BE2C (cell line): ENCODE results near the gene FKBP3.

Experiments
- DNase-seq: peaks from one replicate; pipeline ENCODE4 v3.0.0-alpha.2; 2020
- H3K27me3 ChIP-seq: fragments of 250-450 bp; sonication (Bioruptor Pico); 2 replicates; pipeline ENCODE4 v1.5.1; 2020; ENCODE audit warnings: mild to moderate bottlenecking
- H3K36me3 ChIP-seq: fragments of 250-450 bp; sonication (Bioruptor Pico); 2 replicates; pipeline ENCODE4 v1.5.1; 2020; ENCODE audit warnings: mild to moderate bottlenecking
- H3K4me1 ChIP-seq: fragments of 250-450 bp; sonication (Bioruptor Pico); 2 replicates; pipeline ENCODE4 v1.5.1; 2020
- H3K4me3 ChIP-seq: 2 replicates; pipeline ENCODE4 v1.5.1; 2011; ENCODE audit warnings: low read depth, low read length
- H3K9me3 ChIP-seq: fragments of 250-450 bp; sonication (Bioruptor Pico); 2 replicates; pipeline ENCODE4 v1.5.1; 2020
- CTCF ChIP-seq: IDR thresholded peaks from 2 replicates; pipeline ENCODE4 v1.5.1; 2012; ENCODE audit warnings: mild to moderate bottlenecking, low read depth, low read length

The FKBP3 gene

GRCh38 chr14:45096218-45096617 is 38.1 kb downstream of the FKBP3 start:
- no peak for TF ChIP-seq CTCF
- Histone ChIP-seq H3K36me3 (peaks cover 53% of the 10 kb centered on the region), H3K4me1 (no peaks in the 10 kb centered on the region), H3K4me3 (no peak overlapping the region), H3K9me3 (no peaks in the 10 kb centered on the region), H3K27me3 (no peaks in the 10 kb centered on the region)
- DNase-seq, result no peak

- TF ChIP-seq CTCF, result no peak
- Histone ChIP-seq H3K9me3 (no peaks in the 10 kb centered on the region), H3K27me3 (no peaks in the 10 kb centered on the region), H3K4me1 (no peaks in the 10 kb centered on the region), H3K36me3 (peaks cover 44% of the 10 kb centered on the region), H3K4me3 (no peak overlapping the region)
- no peak for DNase-seq
Measured at GRCh38 chr14:45095143-45095542, 39.1 kb downstream of the FKBP3 start.

GRCh38 chr14:45094275-45094674 is 40.0 kb downstream of the FKBP3 start:
- no peak overlapping the region for H3K4me3 ChIP-seq
- no peaks in the 10 kb centered on the region for H3K9me3 ChIP-seq
- no peaks in the 10 kb centered on the region for H3K27me3 ChIP-seq
- DNase-seq, result no peak
- H3K36me3 ChIP-seq, result peaks cover 37% of the 10 kb centered on the region
- no peak for TF ChIP-seq CTCF
- H3K4me1 ChIP-seq, result no peaks in the 10 kb centered on the region

GRCh38 chr14:45091710-45092109 is 42.6 kb downstream of the FKBP3 start:
- Histone ChIP-seq H3K36me3 (peaks cover 24% of the 10 kb centered on the region), H3K4me3 (no peak overlapping the region), H3K27me3 (no peaks in the 10 kb centered on the region), H3K4me1 (no peaks in the 10 kb centered on the region), H3K9me3 (no peaks in the 10 kb centered on the region)
- TF ChIP-seq CTCF, result no peak
- no peak for DNase-seq

GRCh38 chr14:45089813-45090212 is 44.5 kb downstream of the FKBP3 start:
- H3K36me3 ChIP-seq, result peaks cover 7% of the 10 kb centered on the region
- H3K9me3 ChIP-seq, result no peaks in the 10 kb centered on the region
- no peaks in the 10 kb centered on the region for H3K4me1 ChIP-seq
- no peak overlapping the region for H3K4me3 ChIP-seq
- H3K27me3 ChIP-seq, result no peaks in the 10 kb centered on the region
- no peak for DNase-seq
- TF ChIP-seq CTCF, result no peak

GRCh38 chr14:45084946-45085346 is 49.3 kb downstream of the FKBP3 start:
- no peaks in the 10 kb centered on the region for H3K36me3 ChIP-seq
- H3K4me3 ChIP-seq, result peak overlapping the region; percentile 82
- TF ChIP-seq CTCF, result no peak
- DNase-seq, result no peak
- H3K9me3 ChIP-seq, result no peaks in the 10 kb centered on the region
- 0 out of 2 replicates have a peak, but pooled peaks cover 4% of the 10 kb centered on the region for H3K4me1 ChIP-seq
- H3K27me3 ChIP-seq, result no peaks in the 10 kb centered on the region
